ENCODE data around the gene CDC23. TPM values are rescaled to one million over a fixed set of nuclear protein-coding genes. Genes with fewer than 3 reads are reported as not detected.

CDC23 gene
- total RNA-seq, 1 experiment from 2014 or later = 41.3 TPM

DNA sequence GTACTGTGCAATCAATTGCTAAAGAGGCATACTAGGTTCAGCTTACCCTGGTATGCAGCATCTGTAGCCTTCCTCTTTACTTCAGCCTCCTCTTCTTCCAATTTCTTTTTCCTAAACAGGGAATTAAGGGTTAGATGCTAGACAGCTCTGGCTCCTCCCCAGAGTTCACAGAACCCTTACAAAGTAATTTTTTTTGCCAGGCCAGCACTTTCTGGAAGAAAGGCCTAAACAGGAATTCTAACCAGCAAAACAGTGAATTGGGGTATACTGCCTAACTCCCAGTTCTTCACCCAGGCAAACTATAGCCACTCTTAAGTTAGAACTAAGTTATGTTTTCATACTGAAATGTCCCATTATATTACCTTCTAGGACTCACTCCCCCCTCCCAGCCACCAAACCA is 42.8 kb downstream of the CDC23 start:
- Histone ChIP-seq H3K14ac (ENCODE audit: insufficient read depth, low read length) (no peak overlapping the region), H4K91ac (ENCODE audit: insufficient read length, low read depth, low read length) (no peak overlapping the region), H3K18ac (ENCODE audit: insufficient read length, low read depth, low read length) (no peak overlapping the region), H3K9me3 (ENCODE audit: control insufficient read depth, low read depth, low read length) (no peaks in the 10 kb centered on the region), H2BK20ac (ENCODE audit: low read depth, low read length, poor library complexity, severe bottlenecking) (no peak overlapping the region), H2AK5ac (ENCODE audit: insufficient read length, low read length) (no peak overlapping the region), H3T11ph (ENCODE audit: low read length) (no peak overlapping the region), H2BK120ac (ENCODE audit: low read depth, low read length, poor library complexity, severe bottlenecking) (no peak overlapping the region), H2BK15ac (ENCODE audit: low read depth, low read length) (no peak overlapping the region), H3K27ac (ENCODE audit: insufficient read length, low read depth, low read length) (no peak overlapping the region), H3K79me1 (ENCODE audit: insufficient read depth, low read depth, low read length, poor library complexity, severe bottlenecking) (no peaks in the 10 kb centered on the region), H2AFZ (ENCODE audit: low read length) (no peak overlapping the region), H3K23me2 (ENCODE audit: insufficient read length, low read depth, low read length, poor library complexity, severe bottlenecking) (no peaks in the 10 kb centered on the region), H3K4ac (ENCODE audit: low read depth, low read length) (no peak overlapping the region), H3K23ac (ENCODE audit: insufficient read length, low read depth, low read length) (no peak overlapping the region), H4K5ac (ENCODE audit: insufficient read length, low read depth, low read length) (no peak overlapping the region), H3K4me2 (ENCODE audit: insufficient read depth, insufficient read length, low read length) (no peak overlapping the region), H4K20me1 (ENCODE audit: control insufficient read depth, insufficient read depth, insufficient read length) (no peaks in the 10 kb centered on the region), H3K79me2 (ENCODE audit: insufficient read depth, low read length) (no peaks in the 10 kb centered on the region), H4K8ac (replicated peaks; ENCODE audit: insufficient read length, low read depth, low read length) (no peak overlapping the region), H3K56ac (ENCODE audit: insufficient read length, low read depth, low read length) (no peak overlapping the region), H2BK5ac (ENCODE audit: insufficient read length, low read length) (no peak overlapping the region), H2BK12ac (ENCODE audit: insufficient read length, low read depth, low read length) (no peak overlapping the region), H3K27me3 (ENCODE audit: insufficient read depth, low read length) (no peaks in the 10 kb centered on the region), H3K9ac (ENCODE audit: extremely low read depth, insufficient read length, low read length) (no peak overlapping the region), H3K4me1 (ENCODE audit: insufficient read depth, low read length) (no peaks in the 10 kb centered on the region)
- TF ChIP-seq, protein P1, sequence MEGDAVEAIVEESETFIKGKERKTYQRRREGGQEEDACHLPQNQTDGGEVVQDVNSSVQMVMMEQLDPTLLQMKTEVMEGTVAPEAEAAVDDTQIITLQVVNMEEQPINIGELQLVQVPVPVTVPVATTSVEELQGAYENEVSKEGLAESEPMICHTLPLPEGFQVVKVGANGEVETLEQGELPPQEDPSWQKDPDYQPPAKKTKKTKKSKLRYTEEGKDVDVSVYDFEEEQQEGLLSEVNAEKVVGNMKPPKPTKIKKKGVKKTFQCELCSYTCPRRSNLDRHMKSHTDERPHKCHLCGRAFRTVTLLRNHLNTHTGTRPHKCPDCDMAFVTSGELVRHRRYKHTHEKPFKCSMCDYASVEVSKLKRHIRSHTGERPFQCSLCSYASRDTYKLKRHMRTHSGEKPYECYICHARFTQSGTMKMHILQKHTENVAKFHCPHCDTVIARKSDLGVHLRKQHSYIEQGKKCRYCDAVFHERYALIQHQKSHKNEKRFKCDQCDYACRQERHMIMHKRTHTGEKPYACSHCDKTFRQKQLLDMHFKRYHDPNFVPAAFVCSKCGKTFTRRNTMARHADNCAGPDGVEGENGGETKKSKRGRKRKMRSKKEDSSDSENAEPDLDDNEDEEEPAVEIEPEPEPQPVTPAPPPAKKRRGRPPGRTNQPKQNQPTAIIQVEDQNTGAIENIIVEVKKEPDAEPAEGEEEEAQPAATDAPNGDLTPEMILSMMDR (conservative IDR thresholded peaks at IDR 0.05) = no peak
- DNase-seq = no peak
- Mint-ChIP-seq H3K27me3 (ENCODE audit: low read depth) (no peaks in the 10 kb centered on the region), H3K36me3 (ENCODE audit: insufficient read depth in 1 of 3, low read depth in 3 of 3) (peaks cover 42 to 96% (median 90%) of the 10 kb centered on the region in 3 experiments), H3K4me1 (no peaks in the 10 kb centered on the region), H3K4me3 (no peak overlapping the region), H3K27ac (no peak overlapping the region), H3K9me3 (no peaks in the 10 kb centered on the region)

Data from H9 (cell line).